SK-N-SH (cell line): ENCODE measurements around the gene TMEM266. TPM values are rescaled to one million over a fixed set of nuclear protein-coding genes. Genes with fewer than 3 reads are reported as not detected.

ENCODE experiments used
- CTCF ChIA-PET: fragments of 300-600, 350-600 bp; formaldehyde crosslinking; extraction: SDS; loops from one replicate; lab custom pipeline; 2021; lab: Yijun Ruan, JAX
- POLR2A ChIA-PET: fragments of 350-600 bp; sonication (Branson Sonifier 250); formaldehyde crosslinking; extraction: SDS; loops from one replicate; lab custom pipeline; 2020; ENCODE audit warnings: antibody characterized with exemption, inconsistent platforms; lab: Yijun Ruan, JAX
- DNase-seq: peaks from one replicate; pipeline ENCODE4 v3.0.0; 2012
- H2AFZ ChIP-seq: fragments of 200-600 bp; sonication (generic); 2 replicates; pipeline ENCODE4 v1.8.1; 2016; ENCODE audit warnings: antibody characterized with exemption, mild to moderate bottlenecking, low read depth
- H3F3A ChIP-seq: fragments of 200-600 bp; sonication (generic); replicated peaks from 2 replicates; pipeline ENCODE3; 2016; ENCODE audit warnings: antibody characterized with exemption, mild to moderate bottlenecking; ENCODE audit not compliant: insufficient read depth
- H3K27ac ChIP-seq, 2 experiments: fragments of 200-500 bp in 1 of 2; fragments of 200-600 bp in 1 of 2; sonication (Bioruptor generic) in 1 of 2; sonication (generic), shearing (Covaris generic) in 1 of 2; 2 replicates each; pipeline versions ENCODE4 v1.5.1 to v1.6.1; 2014 to 2016; ENCODE audit warnings: low read depth in 2 of 2, inconsistent platforms in 1 of 2, low read length in 1 of 2, mild to moderate bottlenecking in 1 of 2, mixed read lengths in 1 of 2
- H3K27me3 ChIP-seq: fragments of 200-600 bp; sonication (generic), shearing (Covaris generic); 2 replicates; pipeline ENCODE4 v1.6.1; 2016; ENCODE audit warnings: mixed run types; ENCODE audit not compliant: insufficient read depth
- H3K36me3 ChIP-seq, 2 experiments: fragments of 200-500 bp in 1 of 2; fragments of 200-600 bp in 1 of 2; sonication (Bioruptor generic) in 1 of 2; sonication (generic) in 1 of 2; replicated peaks in 1 of 2; 2 replicates each; pipeline versions ENCODE3 to v1.5.1; 2014 to 2016; ENCODE audit warnings: low read length in 1 of 2, mild to moderate bottlenecking in 1 of 2; ENCODE audit not compliant: insufficient read depth in 2 of 2, control insufficient read depth in 1 of 2
- H3K4me1 ChIP-seq, 2 experiments: fragments of 200-500 bp in 1 of 2; fragments of 200-600 bp in 1 of 2; sonication (Bioruptor generic) in 1 of 2; sonication (generic), shearing (Covaris generic) in 1 of 2; 2 replicates each; pipeline versions ENCODE4 v1.5.1 to v1.6.1; 2014 to 2016; ENCODE audit warnings: low read depth in 1 of 2, low read length in 1 of 2, mixed run types in 1 of 2; ENCODE audit not compliant: insufficient read depth in 2 of 2, control insufficient read depth in 1 of 2
- H3K4me2 ChIP-seq: fragments of 200-600 bp; sonication (generic), shearing (Covaris generic); 2 replicates; pipeline ENCODE4 v1.6.1; 2017; ENCODE audit warnings: mixed run types
- H3K4me3 ChIP-seq, 2 experiments: fragments of 200-500 bp in 1 of 2; fragments of 200-600 bp in 1 of 2; sonication (Bioruptor generic) in 1 of 2; sonication (generic), shearing (Covaris generic) in 1 of 2; 2 replicates each; pipeline versions ENCODE4 v1.5.1 to v1.8.1; 2014 to 2016; ENCODE audit warnings: low read depth in 2 of 2, inconsistent platforms in 1 of 2, low read length in 1 of 2, mild to moderate bottlenecking in 1 of 2, mixed read lengths in 1 of 2, moderate library complexity in 1 of 2
- H3K79me2 ChIP-seq: fragments of 200-600 bp; sonication (generic); 2 replicates; pipeline ENCODE4 v1.8.1; 2017; ENCODE audit warnings: mild to moderate bottlenecking; ENCODE audit not compliant: insufficient read depth
- H3K9ac ChIP-seq: fragments of 200-600 bp; sonication (generic); 2 replicates; pipeline ENCODE4 v1.6.1; 2017; ENCODE audit warnings: mixed run types
- H3K9me2 ChIP-seq: fragments of 200-600 bp; sonication (generic); 2 replicates; pipeline ENCODE4 v1.6.1; 2017; ENCODE audit warnings: mixed run types
- H3K9me3 ChIP-seq: fragments of 200-600 bp; sonication (generic); 2 replicates; pipeline ENCODE4 v1.6.1; 2017; ENCODE audit warnings: mixed run types, mild to moderate bottlenecking, moderate library complexity
- H4K20me1 ChIP-seq: fragments of 200-600 bp; sonication (generic); 2 replicates; pipeline ENCODE4 v1.6.1; 2017; ENCODE audit warnings: mild to moderate bottlenecking, mixed run types; ENCODE audit not compliant: insufficient read depth
- CTCF ChIP-seq: fragments of 200-600 bp; sonication (generic); IDR thresholded peaks from 2 replicates; pipeline ENCODE4 v1.6.1; 2017; ENCODE audit warnings: antibody characterized with exemption, mild to moderate bottlenecking, moderate library complexity
- EZH2phosphoT487 ChIP-seq: fragments of 200-600 bp; sonication (generic); IDR thresholded peaks from 2 replicates; pipeline ENCODE4 v1.6.1; 2017; ENCODE audit warnings: low read depth, mixed run types, mild to moderate bottlenecking, antibody characterized with exemption, moderate library complexity, borderline replicate concordance
- FOXM1 ChIP-seq: IDR thresholded peaks from 2 replicates; pipeline ENCODE4 v1.4.0; 2012; ENCODE audit warnings: low read depth, mild to moderate bottlenecking
- GABPA ChIP-seq: IDR thresholded peaks from 2 replicates; pipeline ENCODE4 v1.4.0; 2012; ENCODE audit warnings: low read depth, mild to moderate bottlenecking
- IRF3 ChIP-seq: fragments of 150-350 bp; IDR thresholded peaks from 2 replicates; pipeline ENCODE4 v1.6.1; 2016; ENCODE audit warnings: mild to moderate bottlenecking, low read depth, low read length
- JUND ChIP-seq: IDR thresholded peaks from 2 replicates; pipeline ENCODE4 v1.4.0; 2012
- MEF2A ChIP-seq: IDR thresholded peaks from 2 replicates; pipeline ENCODE4 v1.4.0; 2012; ENCODE audit warnings: low read depth, borderline replicate concordance
- NRF1 ChIP-seq: IDR thresholded peaks from 2 replicates; pipeline ENCODE4 v1.6.1; 2012; ENCODE audit warnings: low read depth, mild to moderate bottlenecking, low read length
- PBX3 ChIP-seq: IDR thresholded peaks from 2 replicates; pipeline ENCODE4; 2012
- POLR2AphosphoS5 ChIP-seq: IDR thresholded peaks from 2 replicates; pipeline ENCODE4 v1.6.1; 2012; ENCODE audit warnings: low read depth, low read length
- RAD21 ChIP-seq: IDR thresholded peaks from 2 replicates; pipeline ENCODE4 v1.6.1; 2012; ENCODE audit warnings: mild to moderate bottlenecking, low read length
- RFX5 ChIP-seq: IDR thresholded peaks from 2 replicates; pipeline ENCODE4 v1.6.1; 2012; ENCODE audit warnings: mild to moderate bottlenecking, improper control_type of control experiment, low read length
- SIN3A ChIP-seq: IDR thresholded peaks from 2 replicates; pipeline ENCODE4 v1.6.1; 2012; ENCODE audit warnings: low read depth, mild to moderate bottlenecking, low read length, moderate library complexity, borderline replicate concordance
- SMC3 ChIP-seq: IDR thresholded peaks from 2 replicates; pipeline ENCODE4 v1.6.1; 2012; ENCODE audit warnings: low read depth, low read length, improper control_type of control experiment
- TCF12 ChIP-seq: IDR thresholded peaks from 2 replicates; pipeline ENCODE4 v1.4.0; 2012
- TEAD4 ChIP-seq: IDR thresholded peaks from 2 replicates; pipeline ENCODE4 v1.4.0; 2012; ENCODE audit warnings: mild to moderate bottlenecking, borderline replicate concordance; ENCODE audit not compliant: insufficient read depth
- USF1 ChIP-seq: IDR thresholded peaks from 2 replicates; pipeline ENCODE4 v1.4.0; 2012; ENCODE audit warnings: low read depth, borderline replicate concordance
- USF2 ChIP-seq: fragments of 150-350 bp; IDR thresholded peaks from 2 replicates; pipeline ENCODE4 v1.6.1; 2017; ENCODE audit warnings: antibody characterized with exemption, low read length, low read depth, borderline replicate concordance
- ZBTB33 ChIP-seq: IDR thresholded peaks from 2 replicates; pipeline ENCODE4 v1.4.0; 2012; ENCODE audit warnings: low read depth, borderline replicate concordance
- WGBS: methylation state at CpG from one replicate; pipeline ENCODE4 v1.1.6; 2017; ENCODE audit warnings: low lambda C conversion rate; 5-methylcytosine and 5-hydroxymethylcytosine counted together
- polyA plus RNA-seq, 3 experiments: library from polyadenylated mRNA; depleted of rRNA; stranded (reverse); fragments of >200 nt; gene quantifications; 2 replicates each; pipeline ENCODE4 v1.2.3, GENCODE V29; 2012

TMEM266 gene
- polyA plus RNA-seq, 1 of the 3 experiments (the other 2 are of a cell fraction), result 0.07 TPM

GRCh38 chr15:76239786-76240185 is 180.0 kb downstream of the TMEM266 start (continued):
- TF ChIP-seq ZBTB33 (no peak), SMC3 (no peak), EZH2phosphoT487 (no peak), SIN3A (no peak), NRF1 (no peak), POLR2AphosphoS5 (no peak), RFX5 (no peak), MEF2A (no peak), USF2 (no peak), GABPA (no peak)

GRCh38 chr15:76245072-76245610 is 185.4 kb downstream of the TMEM266 start:
- H3K9me2 ChIP-seq, result no peaks in the 10 kb centered on the region
- H3K4me1 ChIP-seq, result no peaks in the 10 kb centered on the region; a peak in 1 of 4 replicates
- no peak overlapping the region for H3K4me3 ChIP-seq
- H3K36me3 ChIP-seq, result peaks cover 2 to 17% of the 10 kb centered on the region in 2 experiments
- no peaks in the 10 kb centered on the region for H3K79me2 ChIP-seq
- no peak overlapping the region for H3K27ac ChIP-seq
- no peaks in the 10 kb centered on the region for H3K27me3 ChIP-seq
- H3K9ac ChIP-seq, result no peak overlapping the region
- no peaks in the 10 kb centered on the region for H3K9me3 ChIP-seq
- H4K20me1 ChIP-seq, result no peaks in the 10 kb centered on the region
- 79% methylated on average over 1 of the region's 1 CpG for WGBS
- H3K4me2 ChIP-seq, result no peak overlapping the region
- DNase-seq, result no peak
- no peak overlapping the region for H2AFZ ChIP-seq
- CTCF ChIA-PET, result interaction anchor here (0.9 to 1.5 kb wide), 6 partner anchors 9 to 105 kb away, joined by 3 to 6 read pairs (median 3); no protein-coding TSS in a partner anchor
- POLR2A ChIA-PET, result interaction anchor here (0.7 kb wide), 1 partner anchor 64 kb away, joined by 4 read pairs; no protein-coding TSS in a partner anchor
- peaks cover 6% of the 10 kb centered on the region for H3F3A ChIP-seq
- TF ChIP-seq PBX3, result no peak
- no peak for TF ChIP-seq USF1
- TF ChIP-seq USF2, result no peak
- TF ChIP-seq IRF3, result no peak
- TF ChIP-seq CTCF, result no peak
- TF ChIP-seq TCF12, result no peak
- no peak for TF ChIP-seq POLR2AphosphoS5
- TF ChIP-seq TEAD4, result no peak
- TF ChIP-seq RFX5, result no peak
- no peak for TF ChIP-seq EZH2phosphoT487
- no peak for TF ChIP-seq GABPA
- no peak for TF ChIP-seq JUND
- TF ChIP-seq RAD21, result no peak
- TF ChIP-seq FOXM1, result no peak
